T-helper 1 cell treated with Interleukin-12 subunit alpha and Interleukin-12 subunit beta and Interleukin-4 antibody, amounts not matched to agents 30 μg/mL and 1 μg/mL, for 36 hours (primary cell): ENCODE measurements around the gene TTC28.

Experiments
- H3K27ac Mint-ChIP-seq: one replicate; pipeline ENCODE4 v1.8.0; 2021; ENCODE audit warnings: mild to moderate bottlenecking, mixed read lengths
- H3K27me3 Mint-ChIP-seq: one replicate; pipeline ENCODE4 v1.8.0; 2021; ENCODE audit warnings: low read depth, mixed read lengths
- H3K36me3 Mint-ChIP-seq: one replicate; pipeline ENCODE4 v1.8.0; 2021; ENCODE audit warnings: low read depth, mixed read lengths
- H3K4me1 Mint-ChIP-seq: one replicate; pipeline ENCODE4 v1.8.0; 2021; ENCODE audit warnings: low read depth, mixed read lengths
- H3K4me3 Mint-ChIP-seq: one replicate; pipeline ENCODE4 v1.8.0; 2021; ENCODE audit warnings: mild to moderate bottlenecking, moderate library complexity, mixed read lengths
- H3K9me3 Mint-ChIP-seq: one replicate; pipeline ENCODE4 v1.8.0; 2021; ENCODE audit warnings: mixed read lengths

TTC28 gene

DNA sequence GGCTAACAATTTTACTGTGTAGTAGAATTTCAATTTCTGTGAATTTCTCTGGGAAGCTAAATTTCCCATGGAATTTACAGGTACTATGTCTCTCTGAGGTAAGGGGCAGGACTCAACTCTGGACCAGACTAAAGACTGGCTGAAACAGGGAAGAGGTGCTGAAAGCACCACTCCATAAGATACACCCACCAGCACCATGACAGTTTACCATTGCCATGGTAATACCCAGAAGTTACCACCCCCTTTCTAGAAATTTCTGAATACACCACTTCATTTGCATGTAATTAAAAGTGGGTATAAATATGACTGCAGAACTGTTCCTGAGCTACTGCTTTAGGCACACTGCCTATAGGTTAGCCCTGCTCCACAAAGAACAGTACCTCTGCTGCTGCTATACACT lies 274.1 kb downstream of the TTC28 start:
- no peaks in the 10 kb centered on the region for H3K27me3 Mint-ChIP-seq

DNA sequence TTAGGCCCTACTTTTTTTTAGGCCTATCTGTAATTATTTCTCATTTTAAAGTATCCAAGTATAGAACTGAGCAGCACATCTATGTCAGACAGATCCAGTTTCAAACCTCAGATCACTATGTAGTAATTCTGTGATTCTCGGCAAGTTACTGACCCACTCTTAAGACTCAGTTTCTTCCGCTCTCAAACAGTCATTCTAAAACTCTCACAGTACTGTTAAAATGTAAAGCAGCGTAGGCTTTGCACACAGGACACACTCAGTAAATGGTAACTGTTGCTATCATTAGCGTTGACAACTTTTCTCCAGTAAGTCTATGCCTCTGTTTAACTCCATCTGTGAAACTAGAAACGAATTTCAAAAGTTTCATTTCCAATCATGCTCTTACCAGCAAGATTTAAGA lies 277.1 kb downstream of the TTC28 start:
- Mint-ChIP-seq H3K9me3 (no peaks in the 10 kb centered on the region), H3K36me3 (peaks cover 7% of the 10 kb centered on the region), H3K27me3 (no peaks in the 10 kb centered on the region), H3K4me1 (peaks cover 20% of the 10 kb centered on the region), H3K4me3 (peak overlapping the region; percentile 25), H3K27ac (peak overlapping the region; percentile 84)

More for the DNA sequence above, 274.1 kb downstream of the TTC28 start:
- no peaks in the 10 kb centered on the region for H3K9me3 Mint-ChIP-seq
- H3K4me1 Mint-ChIP-seq = peaks cover 16% of the 10 kb centered on the region
- no peak overlapping the region for H3K27ac Mint-ChIP-seq
- no peak overlapping the region for H3K4me3 Mint-ChIP-seq
- H3K36me3 Mint-ChIP-seq = peaks cover 5% of the 10 kb centered on the region

DNA sequence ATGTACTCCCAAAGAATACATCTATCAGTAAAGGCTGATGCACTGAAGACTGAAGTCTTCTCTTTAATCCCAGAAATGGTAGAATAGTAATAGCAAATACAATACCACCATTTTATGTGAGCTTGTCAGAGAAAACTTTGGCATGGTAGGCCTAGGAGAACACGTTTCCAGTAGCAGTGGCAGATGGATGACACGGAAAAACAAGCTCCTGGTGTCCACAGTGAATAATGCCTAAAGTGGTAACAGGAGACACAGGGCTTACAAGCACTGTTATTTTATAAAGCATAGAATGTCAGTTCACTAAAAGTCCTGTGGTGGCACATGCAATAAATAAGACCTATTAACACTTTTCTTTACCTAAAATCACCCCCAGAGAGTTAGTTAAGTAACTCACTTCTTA lies 277.6 kb downstream of the TTC28 start:
- no peaks in the 10 kb centered on the region for H3K9me3 Mint-ChIP-seq
- no peaks in the 10 kb centered on the region for H3K27me3 Mint-ChIP-seq
- peak overlapping the region; percentile 25 for H3K4me3 Mint-ChIP-seq
- H3K27ac Mint-ChIP-seq = peak overlapping the region; percentile 84
- peaks cover 7% of the 10 kb centered on the region for H3K36me3 Mint-ChIP-seq
- peaks cover 24% of the 10 kb centered on the region for H3K4me1 Mint-ChIP-seq

DNA sequence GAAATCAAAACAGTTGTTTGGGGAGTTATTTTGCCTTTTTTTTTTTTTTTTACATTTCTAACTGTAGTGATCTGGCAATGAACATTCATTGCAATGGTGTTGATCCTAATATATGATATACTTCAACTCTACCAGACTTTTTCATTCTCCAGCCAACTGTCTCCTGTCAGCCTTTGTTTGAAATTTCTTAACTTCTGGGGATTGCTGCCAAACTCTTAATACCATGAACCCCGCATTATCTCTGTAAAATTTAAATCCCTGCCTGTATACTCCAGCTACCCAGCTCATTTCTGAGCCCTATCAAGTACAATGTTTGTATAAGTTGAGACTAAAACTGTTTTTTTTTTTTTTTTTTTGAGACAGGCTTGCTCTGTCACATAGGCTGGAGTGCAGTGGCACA lies 280.7 kb downstream of the TTC28 start:
- Mint-ChIP-seq H3K9me3 (no peaks in the 10 kb centered on the region), H3K4me3 (no peak overlapping the region), H3K27me3 (no peaks in the 10 kb centered on the region), H3K27ac (peak overlapping the region; percentile 31), H3K36me3 (peaks cover 4% of the 10 kb centered on the region), H3K4me1 (peaks cover 43% of the 10 kb centered on the region)

DNA sequence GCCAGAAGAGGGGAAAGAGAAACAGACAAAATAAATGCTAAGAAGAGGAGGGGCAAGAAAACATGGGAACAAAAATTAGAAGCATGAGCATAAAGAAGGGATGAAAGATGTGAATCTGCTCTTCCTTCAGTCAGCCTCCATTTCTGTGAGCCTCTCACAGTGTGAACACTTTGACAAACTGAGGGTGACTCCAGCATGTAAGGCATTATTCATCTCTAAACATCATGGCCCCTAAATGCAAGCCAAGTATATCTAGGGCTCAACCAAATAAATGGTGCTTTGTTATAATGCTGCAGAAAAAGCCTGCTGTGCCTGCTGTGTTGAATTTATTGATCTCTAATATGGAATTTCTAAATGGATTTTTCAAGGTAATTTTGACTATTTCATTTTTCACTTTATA lies 281.3 kb downstream of the TTC28 start:
- Mint-ChIP-seq H3K9me3 (no peaks in the 10 kb centered on the region), H3K36me3 (peaks cover 4% of the 10 kb centered on the region), H3K4me3 (no peak overlapping the region), H3K4me1 (peaks cover 43% of the 10 kb centered on the region), H3K27ac (no peak overlapping the region), H3K27me3 (no peaks in the 10 kb centered on the region)

DNA sequence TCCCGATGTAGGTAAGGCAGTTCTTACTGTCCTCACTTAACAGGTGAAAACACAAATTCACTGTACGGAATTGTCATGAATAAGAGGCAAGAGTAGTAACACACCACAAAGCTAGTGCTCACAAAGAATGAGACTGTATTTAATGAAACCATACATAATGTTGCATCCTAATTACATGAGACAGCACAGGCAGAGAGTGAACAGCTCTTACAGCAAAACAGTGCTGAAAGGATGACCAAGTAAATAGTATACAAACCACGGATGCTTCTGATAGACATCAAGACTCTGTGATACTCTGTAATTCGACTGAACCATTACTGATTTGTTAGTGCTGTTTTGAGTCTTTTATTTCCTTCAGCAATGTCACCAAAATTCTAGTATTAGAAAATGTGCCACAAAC lies 282.3 kb downstream of the TTC28 start:
- H3K27me3 Mint-ChIP-seq = no peaks in the 10 kb centered on the region
- no peak overlapping the region for H3K4me3 Mint-ChIP-seq
- H3K36me3 Mint-ChIP-seq = peaks cover 4% of the 10 kb centered on the region
- H3K27ac Mint-ChIP-seq = peak overlapping the region; percentile 27
- peaks cover 37% of the 10 kb centered on the region for H3K4me1 Mint-ChIP-seq
- H3K9me3 Mint-ChIP-seq = no peaks in the 10 kb centered on the region

DNA sequence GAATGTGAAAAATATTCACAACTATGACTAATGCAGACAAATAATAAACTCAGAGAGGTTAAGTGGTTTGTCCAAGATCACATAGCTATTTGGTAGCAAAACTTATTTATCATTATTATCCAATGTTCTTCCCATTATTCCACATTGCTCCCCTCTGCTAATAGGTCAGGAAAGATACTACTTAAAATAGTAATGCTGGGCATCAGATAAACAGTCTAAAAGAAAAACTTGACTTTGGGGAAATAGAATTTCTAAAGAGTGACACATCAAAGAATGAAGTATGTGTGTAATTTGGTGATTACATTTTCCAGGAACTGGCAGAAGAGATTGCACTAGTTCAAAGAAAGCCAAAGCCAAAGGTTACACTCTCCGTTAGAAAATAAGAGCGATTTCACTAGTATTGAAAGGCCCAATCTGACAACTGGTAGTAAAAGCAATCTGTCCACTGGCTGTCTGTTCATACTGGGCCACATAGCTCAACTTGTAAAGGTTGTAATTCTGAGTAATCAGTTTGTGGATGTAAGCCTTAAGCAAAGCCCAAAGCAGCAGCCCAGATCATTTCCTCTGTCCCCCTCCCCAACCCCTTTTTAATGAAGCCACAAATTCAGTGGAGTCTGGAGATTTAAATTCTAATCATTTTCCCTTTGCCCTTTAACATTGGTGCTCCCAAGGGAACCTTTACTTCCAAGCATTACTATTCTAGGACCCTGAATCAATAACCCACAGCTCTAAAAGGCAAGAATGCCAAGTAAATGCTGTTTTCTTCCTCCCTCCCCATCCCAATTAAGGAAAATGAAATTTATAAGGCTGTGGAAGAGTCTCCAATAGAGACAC lies 283.5 kb downstream of the TTC28 start:
- peak overlapping the region; percentile 32 for H3K4me3 Mint-ChIP-seq
- peak overlapping the region; percentile 69 for H3K27ac Mint-ChIP-seq
- peaks cover 6% of the 10 kb centered on the region for H3K9me3 Mint-ChIP-seq
- peaks cover 36% of the 10 kb centered on the region for H3K4me1 Mint-ChIP-seq
- no peaks in the 10 kb centered on the region for H3K27me3 Mint-ChIP-seq
- peaks cover 9% of the 10 kb centered on the region for H3K36me3 Mint-ChIP-seq

DNA sequence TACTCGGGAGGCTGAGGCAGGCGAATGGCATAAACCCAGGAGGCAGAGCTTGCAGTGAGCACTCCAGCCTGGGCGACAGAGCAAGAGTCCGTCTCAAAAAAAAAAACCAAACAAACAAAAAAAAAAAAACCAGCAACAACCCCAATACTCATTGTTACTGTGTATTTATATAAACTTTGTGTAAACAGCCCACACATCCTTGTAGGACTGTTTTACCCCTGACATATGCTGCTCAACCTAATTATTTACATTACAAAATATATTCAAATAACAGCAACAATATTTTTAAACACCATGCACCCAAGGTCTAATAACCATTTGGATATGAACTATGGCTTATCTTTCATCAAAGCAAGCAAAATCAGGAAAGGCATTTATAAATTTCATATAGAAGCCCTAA lies 284.1 kb downstream of the TTC28 start:
- H3K27ac Mint-ChIP-seq = no peak overlapping the region
- peaks cover 35% of the 10 kb centered on the region for H3K4me1 Mint-ChIP-seq
- peaks cover 8% of the 10 kb centered on the region for H3K36me3 Mint-ChIP-seq
- peaks cover 6% of the 10 kb centered on the region for H3K9me3 Mint-ChIP-seq
- H3K27me3 Mint-ChIP-seq = no peaks in the 10 kb centered on the region
- H3K4me3 Mint-ChIP-seq = no peak overlapping the region

DNA sequence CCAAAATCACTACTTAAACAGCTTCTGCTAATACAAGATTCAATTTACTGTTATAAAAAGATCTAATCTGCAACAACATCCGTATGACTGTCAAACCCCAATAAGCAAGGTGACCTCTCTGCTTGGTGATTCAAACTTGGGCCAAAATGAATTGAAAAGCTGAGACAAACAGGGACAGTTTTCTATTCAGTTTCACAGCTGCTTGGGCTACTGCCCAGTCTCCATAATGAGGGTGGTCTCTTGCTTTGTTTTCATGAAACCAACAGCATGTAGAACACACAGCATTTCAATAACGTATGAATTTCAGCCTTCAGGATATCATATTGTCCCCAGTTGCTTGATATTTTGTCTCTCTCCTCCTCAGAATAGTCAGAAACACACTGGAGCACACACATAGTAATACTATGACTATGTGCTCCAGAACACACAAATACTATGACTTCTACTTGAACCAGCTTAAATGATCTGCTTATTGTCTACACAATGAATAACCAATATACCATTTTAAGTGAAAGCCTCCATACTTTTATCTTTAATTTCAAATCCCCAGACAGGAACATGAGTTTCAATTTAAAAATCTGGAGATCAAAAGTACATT lies 285.0 kb downstream of the TTC28 start:
- Mint-ChIP-seq H3K36me3 (peaks cover 6% of the 10 kb centered on the region), H3K4me3 (no peak overlapping the region), H3K27ac (no peak overlapping the region), H3K9me3 (peaks cover 6% of the 10 kb centered on the region), H3K27me3 (no peaks in the 10 kb centered on the region), H3K4me1 (peaks cover 35% of the 10 kb centered on the region)

DNA sequence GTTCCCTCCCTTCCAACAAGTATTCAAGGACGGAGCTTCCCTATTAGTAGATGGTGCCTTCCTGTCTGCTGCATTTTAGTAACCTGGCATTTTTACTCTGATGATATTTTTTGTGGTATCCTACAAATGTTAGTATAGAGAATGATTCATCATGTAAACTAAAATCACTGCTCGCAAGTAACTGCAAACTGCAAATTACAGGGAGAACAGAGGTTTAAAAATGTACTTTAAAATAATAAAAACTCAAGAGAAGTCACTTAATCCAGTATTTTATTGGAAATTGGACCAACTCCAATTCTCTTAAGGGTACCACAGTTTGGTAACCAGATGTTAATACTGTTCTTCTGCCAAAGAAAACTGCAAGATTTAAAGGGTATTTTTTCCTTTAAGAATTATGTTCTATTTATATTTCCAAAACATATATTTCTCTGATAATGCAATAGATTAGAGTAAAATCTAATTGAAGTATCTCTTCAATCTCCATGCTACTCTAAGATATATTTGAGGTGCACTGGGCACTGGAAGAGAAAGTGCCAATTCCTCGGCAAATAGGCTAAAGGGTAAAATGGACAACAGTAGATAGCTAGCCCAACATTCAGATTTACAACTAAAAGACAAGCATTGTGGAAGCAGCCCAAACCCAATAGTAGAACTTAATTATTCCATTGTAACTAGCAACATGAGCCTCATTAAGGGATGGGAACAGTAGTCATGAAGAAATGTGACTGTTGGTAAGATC lies 298.0 kb downstream of the TTC28 start:
- H3K36me3 Mint-ChIP-seq = no peaks in the 10 kb centered on the region
- no peak overlapping the region for H3K27ac Mint-ChIP-seq
- H3K27me3 Mint-ChIP-seq = no peaks in the 10 kb centered on the region
- H3K9me3 Mint-ChIP-seq = no peaks in the 10 kb centered on the region
- peaks cover 14% of the 10 kb centered on the region for H3K4me1 Mint-ChIP-seq
- no peak overlapping the region for H3K4me3 Mint-ChIP-seq

DNA sequence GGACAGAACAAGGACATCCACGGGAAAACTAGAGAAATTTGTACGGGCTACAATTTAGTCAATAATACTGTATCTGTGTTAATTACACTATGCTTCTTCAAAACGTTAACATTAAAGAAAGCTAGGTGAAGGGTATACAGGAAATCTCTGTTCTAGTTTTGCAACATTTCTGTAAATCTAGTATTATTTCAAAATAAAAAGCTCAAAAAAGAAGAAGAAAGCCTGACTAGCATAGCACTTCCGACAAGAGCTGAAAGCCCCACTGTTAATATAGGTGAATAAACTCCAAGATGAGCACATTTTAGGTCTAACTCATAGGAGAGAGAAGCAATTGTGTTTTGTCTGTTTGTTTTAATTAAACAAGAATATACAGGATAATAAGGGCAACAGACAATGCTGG lies 299.7 kb downstream of the TTC28 start:
- Mint-ChIP-seq H3K27ac (no peak overlapping the region), H3K36me3 (no peaks in the 10 kb centered on the region), H3K4me3 (no peak overlapping the region), H3K27me3 (no peaks in the 10 kb centered on the region), H3K4me1 (peaks cover 25% of the 10 kb centered on the region), H3K9me3 (no peaks in the 10 kb centered on the region)

DNA sequence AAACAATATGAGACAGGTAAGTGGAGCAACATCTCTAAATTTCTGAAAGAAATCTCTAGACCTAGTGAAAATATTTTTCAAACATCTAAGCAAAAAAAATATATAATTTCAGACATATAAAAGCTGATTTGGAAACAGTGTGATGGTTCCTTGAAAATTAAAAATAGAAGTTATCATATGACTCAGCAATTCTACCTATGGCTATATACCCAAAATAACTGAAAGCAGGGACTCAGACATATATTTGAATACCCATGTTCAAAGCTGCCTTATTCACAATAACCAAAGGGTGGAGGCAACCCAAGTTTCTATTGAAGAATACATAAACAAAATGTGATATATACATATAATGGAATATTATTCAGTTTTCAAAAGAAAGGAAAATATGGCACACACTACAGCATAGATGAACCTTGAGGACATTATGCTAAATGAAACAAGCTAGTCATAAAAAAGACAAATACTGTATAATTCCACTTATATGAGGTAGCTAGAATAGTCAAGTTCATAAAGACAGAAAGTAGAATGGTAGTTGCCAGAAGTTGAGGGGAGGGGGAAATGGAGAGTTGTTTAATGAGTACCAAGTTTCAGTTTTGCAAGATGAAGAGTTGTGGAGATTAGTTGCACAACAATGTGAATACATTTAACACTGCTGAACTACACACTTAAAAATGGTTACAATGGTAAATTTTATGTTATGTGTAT lies 300.4 kb downstream of the TTC28 start:
- H3K27me3 Mint-ChIP-seq = no peaks in the 10 kb centered on the region
- H3K4me3 Mint-ChIP-seq = no peak overlapping the region
- H3K9me3 Mint-ChIP-seq = no peaks in the 10 kb centered on the region
- H3K27ac Mint-ChIP-seq = no peak overlapping the region
- no peaks in the 10 kb centered on the region for H3K36me3 Mint-ChIP-seq
- peaks cover 27% of the 10 kb centered on the region for H3K4me1 Mint-ChIP-seq

DNA sequence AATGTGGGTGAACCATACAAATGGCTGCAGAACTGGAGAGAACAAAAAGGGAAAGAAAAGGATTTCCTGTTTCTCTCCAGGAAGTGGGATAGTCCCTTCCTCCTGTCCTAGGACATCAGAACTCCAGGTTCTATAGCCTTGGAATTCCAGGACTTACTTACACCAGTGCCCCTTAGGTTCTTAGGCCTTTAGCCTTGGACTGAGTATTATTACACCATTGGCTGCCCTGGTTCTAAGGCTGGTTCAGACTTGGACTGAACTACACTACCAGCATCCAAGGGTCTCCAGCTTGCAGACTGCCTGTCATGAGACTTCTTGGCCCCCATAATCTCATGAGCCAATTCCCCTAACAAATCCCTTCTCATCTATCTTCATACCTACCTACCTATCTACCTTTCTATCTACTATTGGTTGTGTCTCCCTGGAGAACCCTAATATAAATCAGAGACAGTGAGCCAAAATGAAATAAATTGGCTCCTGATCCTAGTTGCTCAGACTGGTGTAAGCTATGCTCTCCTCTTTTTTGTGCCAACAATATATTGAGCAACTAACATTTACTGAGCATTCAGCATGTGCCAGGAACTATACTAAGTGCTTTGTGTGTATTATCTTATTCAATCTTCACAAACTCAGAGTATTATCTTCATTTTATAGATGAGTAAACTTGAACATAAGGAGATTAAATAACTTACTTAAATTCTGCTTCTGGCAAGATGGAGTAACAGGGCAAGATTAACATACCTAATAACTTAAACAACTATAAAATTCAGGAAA lies 303.7 kb downstream of the TTC28 start:
- Mint-ChIP-seq H3K36me3 (no peaks in the 10 kb centered on the region), H3K27ac (no peak overlapping the region), H3K27me3 (no peaks in the 10 kb centered on the region)

DNA sequence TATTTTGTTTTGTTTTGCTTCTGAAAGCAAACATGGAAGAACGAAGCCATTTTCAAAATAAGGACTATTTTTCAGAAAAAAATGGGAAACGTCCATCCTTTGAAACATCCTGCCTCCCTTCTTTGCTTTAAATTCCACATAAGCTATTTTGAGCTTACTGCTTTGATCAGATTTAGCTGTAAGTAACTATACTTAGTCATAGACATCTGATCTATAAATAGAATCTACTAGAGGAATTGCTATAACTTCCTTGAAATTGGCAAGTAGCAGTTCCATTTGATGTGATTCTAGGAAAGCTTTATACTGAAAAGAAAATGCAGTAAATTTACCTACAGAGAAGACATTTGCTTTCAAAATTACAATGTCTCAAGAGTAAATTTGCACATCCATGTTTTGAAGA lies 305.8 kb downstream of the TTC28 start:
- H3K27me3 Mint-ChIP-seq = no peaks in the 10 kb centered on the region

More for the DNA sequence above, 303.7 kb downstream of the TTC28 start:
- Mint-ChIP-seq H3K4me1 (peaks cover 42% of the 10 kb centered on the region), H3K4me3 (no peak overlapping the region), H3K9me3 (no peaks in the 10 kb centered on the region)

More for the DNA sequence above, 305.8 kb downstream of the TTC28 start:
- Mint-ChIP-seq H3K36me3 (no peaks in the 10 kb centered on the region), H3K9me3 (no peaks in the 10 kb centered on the region), H3K4me1 (peaks cover 55% of the 10 kb centered on the region), H3K4me3 (no peak overlapping the region), H3K27ac (no peak overlapping the region)
